Activated naive CD4-positive, alpha-beta T cell treated with anti-CD3 and anti-CD28 coated beads, Interleukin-2, amount 10 ng/mL, durations not matched to agents 7 days and 5 days (primary cell): ENCODE data around the gene ZNF584.
A peak's percentile ranks its signal among the peaks of the same experiment; 100 is the strongest.

ENCODE experiments used
- CTCF ChIA-PET: fragments of 350-600 bp; sonication (Branson Sonifier 250); formaldehyde crosslinking; loops from one replicate; lab custom pipeline; 2021; ENCODE audit warnings: antibody characterized with exemption; lab: Charles Lee
- DNase-seq: peaks from one replicate; pipeline ENCODE4 v3.0.0-alpha.2; 2020
- H3K27ac Mint-ChIP-seq: one replicate; pipeline ENCODE4 v1.8.0; 2021; ENCODE audit warnings: mild to moderate bottlenecking, moderate library complexity, mixed read lengths
- H3K27me3 Mint-ChIP-seq: one replicate; pipeline ENCODE4 v1.8.0; 2021; ENCODE audit warnings: mild to moderate bottlenecking, mixed read lengths
- H3K36me3 Mint-ChIP-seq: one replicate; pipeline ENCODE4 v1.8.0; 2021; ENCODE audit warnings: mixed read lengths
- H3K4me1 Mint-ChIP-seq: one replicate; pipeline ENCODE4 v1.8.0; 2021; ENCODE audit warnings: mixed read lengths
- H3K4me3 Mint-ChIP-seq: one replicate; pipeline ENCODE4 v1.8.0; 2021; ENCODE audit warnings: mild to moderate bottlenecking, moderate library complexity, mixed read lengths
- H3K9me3 Mint-ChIP-seq: one replicate; pipeline ENCODE4 v1.8.0; 2021; ENCODE audit warnings: mixed read lengths

Gene ZNF584

GRCh38 chr19:58380037-58380661, 28.3 kb upstream of the ZNF584 start:
- DNase-seq: no peak
- CTCF ChIA-PET: interaction anchor here (0.6 to 1.4 kb wide), 2 partner anchors 33 to 138 kb away, joined by 3 read pairs; no protein-coding TSS in a partner anchor
- peaks cover 31% of the 10 kb centered on the region for H3K4me1 Mint-ChIP-seq
- peak overlapping the region; percentile 91 for H3K27ac Mint-ChIP-seq
- H3K9me3 Mint-ChIP-seq: no peaks in the 10 kb centered on the region
- H3K36me3 Mint-ChIP-seq: no peaks in the 10 kb centered on the region
- H3K4me3 Mint-ChIP-seq: peak overlapping the region; percentile 84
- no peaks in the 10 kb centered on the region for H3K27me3 Mint-ChIP-seq

GRCh38 chr19:58380662-58381459, 27.6 kb upstream of the ZNF584 start, which contains the start of gene ZNF837:
Gene ZNF837, minus strand, starts transcription at chr19:58381030. Its CDS starts 11,698 bp downstream, at chr19:58369332.
- CTCF ChIA-PET: interaction anchor here (0.6 to 1.4 kb wide), 2 partner anchors 57 to 138 kb away, joined by 3 read pairs; no protein-coding TSS in a partner anchor
- Mint-ChIP-seq H3K27ac (peak within 1 kb of the TSS; percentile 91), H3K27me3 (no peaks in the 10 kb centered on the region), H3K36me3 (no peaks in the 10 kb centered on the region), H3K9me3 (no peaks in the 10 kb centered on the region), H3K4me1 (peaks cover 36% of the 10 kb centered on the region), H3K4me3 (peak within 1 kb of the TSS; percentile 84)
- DNase-seq: peak; percentile 99

- no peaks in the 10 kb centered on the region for H3K9me3 Mint-ChIP-seq
- no peak for DNase-seq
- H3K4me3 Mint-ChIP-seq: peak overlapping the region; percentile 84
- H3K27me3 Mint-ChIP-seq: no peaks in the 10 kb centered on the region
- H3K27ac Mint-ChIP-seq: peak overlapping the region; percentile 91
- CTCF ChIA-PET: interaction anchor here (0.6 kb wide), 1 partner anchor 58 kb away, joined by 3 read pairs; no protein-coding TSS in a partner anchor
- no peaks in the 10 kb centered on the region for H3K36me3 Mint-ChIP-seq
- H3K4me1 Mint-ChIP-seq: peaks cover 39% of the 10 kb centered on the region
Observed at GRCh38 chr19:58381460-58382212, 26.8 kb upstream of the ZNF584 start.

- Mint-ChIP-seq H3K27me3 (no peaks in the 10 kb centered on the region), H3K4me1 (peaks cover 46% of the 10 kb centered on the region), H3K36me3 (peaks cover 4% of the 10 kb centered on the region), H3K9me3 (no peaks in the 10 kb centered on the region), H3K4me3 (peak overlapping the region; percentile 43), H3K27ac (no peak overlapping the region)
- CTCF ChIA-PET: no interaction called here
- no peak for DNase-seq
Observed at GRCh38 chr19:58382997-58383603, 25.3 kb upstream of the ZNF584 start.

GRCh38 chr19:58385313-58385890, 23.0 kb upstream of the ZNF584 start:
- CTCF ChIA-PET: no interaction called here
- H3K4me1 Mint-ChIP-seq: peaks cover 48% of the 10 kb centered on the region
- DNase-seq: no peak
- no peaks in the 10 kb centered on the region for H3K27me3 Mint-ChIP-seq
- H3K27ac Mint-ChIP-seq: peak overlapping the region; percentile 98
- peaks cover 17% of the 10 kb centered on the region for H3K36me3 Mint-ChIP-seq
- peak overlapping the region; percentile 93 for H3K4me3 Mint-ChIP-seq
- no peaks in the 10 kb centered on the region for H3K9me3 Mint-ChIP-seq

- Mint-ChIP-seq H3K36me3 (peaks cover 21% of the 10 kb centered on the region), H3K4me3 (peak overlapping the region; percentile 93), H3K27ac (peak overlapping the region; percentile 98), H3K9me3 (no peaks in the 10 kb centered on the region), H3K4me1 (peaks cover 53% of the 10 kb centered on the region), H3K27me3 (no peaks in the 10 kb centered on the region)
- CTCF ChIA-PET: no interaction called here
- DNase-seq: peak; percentile 34
Observed at GRCh38 chr19:58385891-58386575, 22.4 kb upstream of the ZNF584 start.

- peak within 1 kb of the TSS; percentile 98 for H3K27ac Mint-ChIP-seq
- H3K27me3 Mint-ChIP-seq: no peaks in the 10 kb centered on the region
- peak; percentile 97 for DNase-seq
- CTCF ChIA-PET: no interaction called here
- H3K9me3 Mint-ChIP-seq: no peaks in the 10 kb centered on the region
- peaks cover 27% of the 10 kb centered on the region for H3K36me3 Mint-ChIP-seq
- H3K4me3 Mint-ChIP-seq: peak within 1 kb of the TSS; percentile 93
- H3K4me1 Mint-ChIP-seq: peaks cover 51% of the 10 kb centered on the region
Observed at GRCh38 chr19:58386576-58387337, 21.7 kb upstream of the ZNF584 start, which contains the start of gene RPS5. Gene RPS5, plus strand, starts transcription at chr19:58387269. Its CDS starts 869 bp downstream, at chr19:58388138.

- Mint-ChIP-seq H3K36me3 (peaks cover 29% of the 10 kb centered on the region), H3K4me1 (peaks cover 50% of the 10 kb centered on the region), H3K9me3 (no peaks in the 10 kb centered on the region), H3K27me3 (no peaks in the 10 kb centered on the region), H3K4me3 (peak overlapping the region; percentile 93), H3K27ac (peak overlapping the region; percentile 98)
- CTCF ChIA-PET: interaction anchor here (0.6 kb wide), 1 partner anchor 44 kb away, joined by 3 read pairs; no protein-coding TSS in a partner anchor
- DNase-seq: no peak
Observed at GRCh38 chr19:58387338-58388174, 20.9 kb upstream of the ZNF584 start.

- Mint-ChIP-seq H3K9me3 (no peaks in the 10 kb centered on the region), H3K36me3 (peaks cover 34% of the 10 kb centered on the region), H3K4me1 (peaks cover 49% of the 10 kb centered on the region), H3K27me3 (no peaks in the 10 kb centered on the region), H3K4me3 (peak overlapping the region; percentile 93), H3K27ac (peak overlapping the region; percentile 83)
- CTCF ChIA-PET: no interaction called here
- DNase-seq: no peak
Observed at GRCh38 chr19:58388175-58388526, 20.3 kb upstream of the ZNF584 start.

GRCh38 chr19:58392945-58393724, 15.3 kb upstream of the ZNF584 start:
- no peak overlapping the region for H3K27ac Mint-ChIP-seq
- CTCF ChIA-PET: no interaction called here

GRCh38 chr19:58393725-58394033, 14.8 kb upstream of the ZNF584 start:
- H3K4me1 Mint-ChIP-seq: peaks cover 32% of the 10 kb centered on the region
- H3K27ac Mint-ChIP-seq: no peak overlapping the region
- CTCF ChIA-PET: no interaction called here
- H3K27me3 Mint-ChIP-seq: peaks cover 41% of the 10 kb centered on the region
- H3K36me3 Mint-ChIP-seq: peaks cover 49% of the 10 kb centered on the region
- no peaks in the 10 kb centered on the region for H3K9me3 Mint-ChIP-seq
- DNase-seq: no peak
- H3K4me3 Mint-ChIP-seq: no peak overlapping the region

More at GRCh38 chr19:58392945-58393724, 15.3 kb upstream of the ZNF584 start:
- H3K4me3 Mint-ChIP-seq: no peak overlapping the region
- H3K4me1 Mint-ChIP-seq: peaks cover 38% of the 10 kb centered on the region
- H3K36me3 Mint-ChIP-seq: peaks cover 52% of the 10 kb centered on the region
- no peak for DNase-seq
- no peaks in the 10 kb centered on the region for H3K9me3 Mint-ChIP-seq
- H3K27me3 Mint-ChIP-seq: peaks cover 37% of the 10 kb centered on the region
